ENCODE data around the gene AVL9.

AVL9 gene

GRCh38 chr7:32516551-32517100, 21.3 kb downstream of the AVL9 start:
- peak; percentile 62 for DNase-seq (ENCODE audit: low read depth, low spot score)
- no peak overlapping the region for H3K4me3 ChIP-seq (ENCODE audit: low read depth, low read length)
- in situ Hi-C loops (cut with HindIII; ENCODE audit: low sequenced_read_pairs), result no loop called here
- TF ChIP-seq CTCF (IDR thresholded peaks at IDR 0.05; ENCODE audit: low read depth, low read length), result no peak

- H3K4me3 ChIP-seq (ENCODE audit: low read depth, low read length), result no peak overlapping the region
- no peak for TF ChIP-seq CTCF (IDR thresholded peaks at IDR 0.05; ENCODE audit: low read depth, low read length)
- in situ Hi-C loops (cut with HindIII; ENCODE audit: low sequenced_read_pairs), result no loop called here
- DNase-seq (ENCODE audit: low read depth, low spot score), result peak; percentile 76
Measured at GRCh38 chr7:32518534-32519140, 23.3 kb downstream of the AVL9 start.

GRCh38 chr7:32519763-32520162, 24.5 kb downstream of the AVL9 start:
- in situ Hi-C loops (cut with HindIII; ENCODE audit: low sequenced_read_pairs), result no loop called here
- no peak for DNase-seq (ENCODE audit: low read depth, low spot score)
- no peak for TF ChIP-seq CTCF (IDR thresholded peaks at IDR 0.05; ENCODE audit: low read depth, low read length)
- H3K4me3 ChIP-seq (ENCODE audit: low read depth, low read length), result no peak overlapping the region

GRCh38 chr7:32522746-32523530, 27.6 kb downstream of the AVL9 start:
- in situ Hi-C loops (cut with HindIII; ENCODE audit: low sequenced_read_pairs), result no loop called here
- DNase-seq (ENCODE audit: low read depth, low spot score), result no peak
- H3K4me3 ChIP-seq (ENCODE audit: low read depth, low read length), result no peak overlapping the region
- TF ChIP-seq CTCF (IDR thresholded peaks at IDR 0.05; ENCODE audit: low read depth, low read length), result no peak

GRCh38 chr7:32524631-32525030, 29.3 kb downstream of the AVL9 start:
- DNase-seq (ENCODE audit: low read depth, low spot score), result no peak
- no peak overlapping the region for H3K4me3 ChIP-seq (ENCODE audit: low read depth, low read length)
- in situ Hi-C loops (cut with HindIII; ENCODE audit: low sequenced_read_pairs), result no loop called here
- TF ChIP-seq CTCF (IDR thresholded peaks at IDR 0.05; ENCODE audit: low read depth, low read length), result no peak

GRCh38 chr7:32525839-32526238, 30.6 kb downstream of the AVL9 start:
- in situ Hi-C loops (cut with HindIII; ENCODE audit: low sequenced_read_pairs), result no loop called here
- no peak for DNase-seq (ENCODE audit: low read depth, low spot score)
- no peak for TF ChIP-seq CTCF (IDR thresholded peaks at IDR 0.05; ENCODE audit: low read depth, low read length)
- no peak overlapping the region for H3K4me3 ChIP-seq (ENCODE audit: low read depth, low read length)
